Sciatic nerve (tissue), 2 donors: ENCODE measurements around the gene STAT4. TPM values are rescaled to one million over a fixed set of nuclear protein-coding genes. Genes with fewer than 3 reads are reported as not detected.

Source experiments
- ATAC-seq: fragments of 200-7000 bp; cut with Tn5 transposase; one replicate; pipeline ENCODE4 v1.9.1; 2020; ENCODE audit warnings: mild to moderate bottlenecking, moderate library complexity
- DNase-seq: peaks from one replicate; pipeline ENCODE4 v3.0.0-alpha.2; 2020; ENCODE audit warnings: low spot score
- intact Hi-C: fragments of 100-400 bp; cut with DNase I; formaldehyde crosslinking; loops from one replicate; pipeline ENCODE4 v1.14.2; 2022
- total RNA-seq: library from RNA; stranded (reverse); fragmentation: NEBNext Ultra II Directional; extraction: Animal tissue kit (Norgen Biotek cat#: 25700); gene quantifications from one replicate; pipeline ENCODE4 v1.2.1, GENCODE V29; 2021
- donor health status: DM: no; HTN: no; CAD: no.
- donor health status: DM: no; HTN: no; CAD: no.

STAT4 gene
- total RNA-seq, 1 donor from 2014 or later: 3.5 TPM

DNA sequence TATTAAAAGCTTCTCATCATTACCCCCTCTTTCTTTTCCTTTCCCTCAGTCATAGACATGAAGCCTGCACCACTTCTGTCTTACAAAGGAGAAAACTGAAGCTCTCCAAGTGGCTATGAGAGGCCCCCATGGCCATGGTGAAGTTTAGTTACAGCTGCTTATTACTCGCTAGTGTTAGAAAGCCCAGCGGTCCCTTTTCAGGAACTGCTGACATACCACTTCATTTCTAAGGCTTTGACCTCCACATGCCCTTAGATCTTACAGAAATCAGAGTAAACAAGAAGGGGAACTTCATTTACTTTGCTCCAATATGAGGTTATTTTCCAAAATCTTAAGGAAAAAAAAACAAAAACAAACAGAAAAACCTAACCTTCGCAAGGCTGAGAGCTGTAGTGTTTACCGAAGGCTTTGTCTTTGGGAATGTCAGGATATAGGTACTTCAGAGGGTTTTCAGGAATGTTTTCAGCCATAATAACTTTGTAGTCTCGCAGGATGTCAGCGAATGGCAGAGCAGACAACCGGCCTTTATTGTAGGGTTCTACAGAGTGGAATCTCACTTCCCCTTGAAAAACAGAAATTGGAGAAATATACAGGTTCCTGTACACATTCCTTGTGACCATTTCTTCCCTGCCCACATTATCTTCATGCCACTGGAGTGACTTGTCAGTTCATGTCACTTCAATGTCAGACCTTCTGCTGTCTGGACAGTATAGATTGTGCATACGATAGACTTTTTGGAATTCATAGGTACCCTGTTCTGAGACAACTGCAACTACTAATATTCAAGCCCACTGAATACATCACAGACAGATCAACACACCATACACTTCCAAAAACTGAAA lies 118.0 kb downstream of the STAT4 start:
- DNase-seq: no peak
- ATAC-seq: peak; percentile 55
- intact Hi-C loops: no loop called here

DNA sequence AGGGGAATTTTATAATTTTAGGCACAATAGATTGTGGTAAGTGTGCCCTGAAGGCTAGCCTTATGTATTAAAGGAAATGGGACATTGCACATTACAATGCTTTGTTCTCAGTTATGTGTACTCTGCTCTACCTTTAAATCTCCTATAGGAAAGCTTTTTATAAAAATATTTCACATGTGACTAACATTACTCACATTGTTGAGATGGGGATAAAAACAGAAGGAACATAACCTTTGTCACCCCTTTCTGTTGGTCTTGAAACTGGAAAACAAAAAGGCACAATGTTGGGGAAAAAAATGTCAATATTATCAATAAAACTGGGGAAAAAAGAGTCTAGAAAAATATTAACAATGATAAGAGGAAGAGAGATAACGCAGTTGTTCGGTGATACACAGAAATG lies 119.5 kb downstream of the STAT4 start:
- DNase-seq (no peak), ATAC-seq (no peak)
- intact Hi-C loops: no loop called here

DNA sequence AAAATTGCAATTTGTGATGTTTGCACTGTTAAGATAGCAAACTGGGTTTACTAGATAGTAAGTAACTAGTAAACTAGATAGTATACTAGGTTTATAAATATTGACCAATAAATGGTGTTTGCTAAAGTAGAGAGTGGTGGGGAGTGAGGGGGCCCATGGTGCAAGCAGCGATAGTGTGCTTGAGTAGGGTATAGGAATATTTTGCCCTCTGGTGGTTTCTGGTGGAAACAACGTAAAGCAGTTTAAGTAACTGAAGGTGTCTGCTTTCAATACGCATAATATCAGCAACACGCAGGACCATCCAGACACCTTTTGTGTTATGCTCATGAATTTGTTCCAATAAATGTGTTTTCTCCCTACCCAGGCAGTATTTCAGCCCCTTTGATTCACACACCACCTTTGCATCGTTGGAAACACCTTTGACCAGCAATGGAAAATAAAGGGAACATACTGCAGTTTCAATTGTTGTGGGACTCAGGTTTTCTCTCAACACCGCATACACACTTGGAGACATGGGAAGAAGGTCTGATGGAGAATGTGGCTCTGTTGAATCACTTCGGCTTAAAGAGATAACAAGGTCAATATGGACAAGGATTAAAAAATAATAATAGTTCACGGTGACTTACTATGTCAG lies 120.2 kb downstream of the STAT4 start:
- peak; percentile 47 for ATAC-seq
- intact Hi-C loops: no loop called here
- no peak for DNase-seq

DNA sequence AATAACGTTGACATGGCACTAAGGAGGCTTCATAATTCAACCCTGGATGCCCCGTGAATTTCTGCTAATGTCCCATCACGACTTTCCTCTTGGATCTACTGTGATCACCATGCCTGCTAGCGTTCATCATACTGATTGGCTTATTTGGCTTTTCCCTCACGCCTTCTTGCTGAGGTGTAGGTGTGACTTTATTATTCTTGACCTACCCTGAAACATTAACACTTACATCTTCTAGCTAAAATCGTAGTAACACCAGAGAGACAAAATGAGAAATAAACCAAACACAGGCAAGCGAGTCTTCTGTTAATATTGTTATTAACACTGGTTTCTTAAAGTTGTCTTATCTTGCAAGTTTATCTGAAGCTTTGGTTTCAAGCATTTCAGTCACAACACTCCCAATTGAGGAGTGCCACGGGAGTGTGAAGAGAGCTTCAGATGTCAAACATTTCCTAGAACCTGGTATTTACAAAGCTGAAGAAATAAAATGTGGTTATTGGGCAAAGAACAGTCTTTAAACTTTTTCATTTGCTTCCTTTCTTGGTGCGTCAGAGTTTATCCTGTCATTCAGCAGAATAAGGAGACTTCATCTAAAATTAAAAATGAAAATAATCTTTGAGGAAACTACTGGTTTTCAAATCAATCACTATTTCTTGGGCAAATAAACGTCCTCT lies 121.4 kb downstream of the STAT4 start:
- ATAC-seq (no peak), DNase-seq (no peak)
- intact Hi-C loops: no loop called here

DNA sequence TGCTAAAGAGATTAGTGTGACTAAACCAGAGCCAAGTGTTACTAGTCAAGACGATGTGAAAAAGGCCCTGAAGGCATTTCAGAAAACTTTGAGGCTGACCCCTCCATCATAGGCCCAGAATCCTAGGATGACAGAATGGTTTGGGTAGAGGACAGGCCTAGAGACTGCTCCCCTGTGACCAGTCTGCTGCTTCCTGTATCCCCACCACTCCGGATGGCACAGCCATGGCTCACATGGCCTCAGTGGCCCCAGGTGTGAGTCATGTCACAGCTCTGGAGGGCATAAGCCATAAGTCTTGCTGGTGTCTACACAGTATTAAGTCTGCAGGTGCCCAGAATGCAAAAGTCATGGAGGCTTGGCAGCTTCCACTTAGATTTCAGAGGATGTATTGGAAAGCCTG lies 124.4 kb downstream of the STAT4 start:
- intact Hi-C loops: no loop called here
- ATAC-seq: no peak
- no peak for DNase-seq

DNA sequence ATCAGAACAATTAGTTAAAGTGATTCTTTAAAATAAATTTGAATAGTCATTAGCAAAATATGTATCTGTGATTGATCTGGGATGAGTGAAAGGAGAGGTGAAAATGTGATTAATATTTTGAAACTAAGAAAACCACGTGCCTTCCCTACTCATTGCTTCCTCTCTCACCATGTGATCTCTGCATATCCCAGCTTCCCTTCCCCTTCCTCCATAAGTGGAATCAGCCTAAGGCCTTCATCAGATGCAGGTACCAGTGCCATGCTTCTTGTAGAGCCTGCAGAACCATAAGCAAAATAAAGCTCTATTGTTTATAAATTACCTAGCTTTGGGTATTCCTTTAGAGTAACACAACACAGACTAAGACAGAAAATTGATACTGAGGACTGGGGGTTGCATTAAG lies 125.7 kb downstream of the STAT4 start:
- intact Hi-C loops: no loop called here
- DNase-seq (no peak), ATAC-seq (no peak)

DNA sequence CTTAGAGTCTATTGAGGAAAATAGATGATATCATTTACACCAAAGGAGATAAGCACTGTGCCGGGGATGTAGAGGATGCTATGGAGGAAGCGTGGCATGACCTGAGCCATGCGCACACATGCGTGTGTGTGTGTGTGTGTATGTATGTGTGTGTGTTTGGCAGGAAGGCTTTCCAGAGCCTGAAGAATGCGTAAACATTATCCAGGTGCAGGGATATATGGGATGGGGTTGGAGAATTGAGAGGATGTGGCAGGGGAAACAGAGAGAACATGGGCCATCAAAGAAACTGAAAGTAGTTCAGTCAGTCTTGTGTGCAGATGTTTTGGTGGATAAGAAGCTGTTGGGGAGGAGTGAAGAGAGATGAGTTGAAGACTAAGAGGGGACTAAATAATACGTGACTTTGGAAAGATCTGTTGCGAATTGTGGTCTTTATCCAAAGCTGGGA lies 127.5 kb downstream of the STAT4 start:
- intact Hi-C loops: no loop called here
- DNase-seq: no peak
- ATAC-seq: no peak

DNA sequence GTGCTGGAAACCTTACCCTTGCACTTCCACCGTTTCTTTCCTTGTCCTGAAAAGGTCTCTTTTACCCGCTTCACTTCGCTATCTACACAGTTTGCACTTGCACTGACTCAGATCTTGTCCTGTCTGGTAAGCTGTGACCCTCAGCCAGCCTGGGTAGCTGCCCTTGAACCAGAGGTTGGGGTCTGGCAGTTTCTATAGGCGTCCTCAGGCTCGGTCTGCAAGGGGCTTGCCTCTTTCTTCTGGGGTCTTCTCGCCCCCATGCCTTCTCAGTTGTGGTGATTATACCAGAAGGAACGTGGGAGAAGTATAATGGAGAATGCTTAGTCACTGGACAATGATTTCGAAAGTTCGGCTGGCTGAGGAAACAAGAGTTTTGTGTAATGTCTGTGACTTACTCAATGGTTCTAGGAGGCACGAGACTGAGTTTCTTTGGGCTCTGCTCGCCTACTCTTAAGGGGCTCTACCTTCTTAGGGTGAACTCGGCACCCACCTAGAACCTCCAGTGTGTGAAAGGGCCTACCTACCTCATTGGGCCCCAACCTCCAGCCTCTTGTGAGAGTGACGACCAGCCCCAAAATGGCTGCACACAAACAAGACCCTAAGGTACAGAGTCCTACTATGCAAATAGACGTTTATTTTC lies 129.9 kb downstream of the STAT4 start:
- ATAC-seq (peak; percentile 46), DNase-seq (no peak)
- intact Hi-C loops: no loop called here

DNA sequence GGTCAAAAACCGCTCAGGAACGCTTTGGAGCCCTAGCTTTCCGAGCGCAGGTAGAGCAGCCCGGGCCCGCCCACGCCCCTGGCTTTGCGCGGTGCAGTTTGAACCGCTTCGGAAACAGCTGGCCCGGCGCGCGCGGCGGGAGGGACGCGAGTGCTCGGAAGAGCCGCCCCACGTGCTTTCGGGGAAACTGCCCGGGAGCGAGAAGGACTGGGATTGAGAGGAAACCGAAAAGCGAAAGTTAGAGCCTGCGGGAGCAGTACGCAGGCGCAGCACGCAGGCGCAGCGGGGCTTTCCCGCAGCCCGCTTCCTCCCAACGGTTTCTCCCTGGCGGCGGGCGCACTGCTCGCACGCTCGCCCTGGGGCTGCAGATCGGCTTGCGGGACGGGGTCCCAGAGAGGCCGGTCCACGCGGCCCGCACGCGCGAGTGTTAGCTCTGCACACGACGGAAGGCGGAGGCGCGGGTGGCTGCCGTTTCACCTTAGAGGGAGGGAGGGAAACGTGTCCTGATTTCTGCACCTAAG lies 130.5 kb downstream of the STAT4 start:
- intact Hi-C loops: no loop called here
- peak; percentile 95 for DNase-seq
- peak; percentile 99 for ATAC-seq

DNA sequence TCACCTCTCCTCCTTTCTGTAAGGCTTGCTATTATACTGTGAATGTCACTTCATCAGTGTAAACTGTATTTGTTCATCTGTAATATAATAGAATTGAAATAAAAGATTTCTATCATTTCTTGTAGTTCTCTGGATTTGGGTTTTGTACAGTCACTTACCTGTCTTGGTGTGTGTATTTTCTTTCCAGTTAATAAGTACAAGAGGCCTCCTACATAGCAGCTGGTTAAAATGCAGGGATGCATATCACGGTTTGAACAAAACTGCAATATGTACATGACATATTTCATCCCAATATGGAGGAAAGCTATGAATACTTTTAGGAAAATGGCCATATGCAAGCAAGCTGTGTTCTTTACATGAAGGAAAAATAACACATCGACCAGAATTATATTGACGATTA lies 131.4 kb downstream of the STAT4 start:
- no peak for DNase-seq
- intact Hi-C loops: no loop called here
- ATAC-seq: no peak

DNA sequence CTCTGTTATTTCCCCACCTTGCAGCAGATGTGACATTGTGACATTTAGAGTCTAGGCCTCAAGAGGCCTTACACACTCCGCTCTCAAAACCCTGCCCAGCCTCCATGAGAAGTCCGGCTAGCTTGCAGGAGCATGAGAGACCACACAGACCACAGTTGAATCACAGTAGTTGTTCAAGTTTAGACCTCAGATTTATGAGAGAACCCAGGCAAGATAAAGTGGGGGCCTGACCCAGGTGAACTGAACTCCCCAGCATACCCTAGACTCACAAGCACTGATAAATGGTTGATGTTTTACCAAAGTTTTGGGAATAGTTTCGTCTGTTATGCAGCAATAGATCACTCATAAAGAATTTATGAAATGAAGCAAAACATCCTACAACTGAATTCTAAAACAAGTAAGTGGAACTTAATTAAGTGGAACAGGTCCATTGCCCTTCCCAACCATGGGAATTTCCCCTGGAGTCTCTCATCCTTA lies 132.1 kb downstream of the STAT4 start:
- no peak for ATAC-seq
- no peak for DNase-seq
- intact Hi-C loops: no loop called here

DNA sequence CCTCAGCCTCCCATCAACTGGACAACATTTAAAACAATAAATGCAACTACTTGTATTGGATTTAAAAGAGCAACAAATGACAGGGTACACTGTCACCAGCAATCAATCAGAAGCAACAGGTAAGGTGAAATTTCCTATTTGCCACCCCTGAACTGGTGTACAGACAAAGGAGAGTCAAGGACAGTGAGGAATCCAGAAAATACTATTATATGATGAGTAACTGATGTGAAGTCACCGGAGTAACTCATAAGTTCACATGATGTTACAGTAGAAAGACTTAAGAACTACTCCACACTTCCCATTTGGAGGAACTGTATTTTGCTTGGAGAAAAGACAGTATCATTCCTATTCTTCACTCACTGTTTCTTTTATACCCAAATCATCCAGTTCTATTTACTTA lies 132.7 kb downstream of the STAT4 start:
- intact Hi-C loops: no loop called here
- ATAC-seq (no peak), DNase-seq (no peak)

DNA sequence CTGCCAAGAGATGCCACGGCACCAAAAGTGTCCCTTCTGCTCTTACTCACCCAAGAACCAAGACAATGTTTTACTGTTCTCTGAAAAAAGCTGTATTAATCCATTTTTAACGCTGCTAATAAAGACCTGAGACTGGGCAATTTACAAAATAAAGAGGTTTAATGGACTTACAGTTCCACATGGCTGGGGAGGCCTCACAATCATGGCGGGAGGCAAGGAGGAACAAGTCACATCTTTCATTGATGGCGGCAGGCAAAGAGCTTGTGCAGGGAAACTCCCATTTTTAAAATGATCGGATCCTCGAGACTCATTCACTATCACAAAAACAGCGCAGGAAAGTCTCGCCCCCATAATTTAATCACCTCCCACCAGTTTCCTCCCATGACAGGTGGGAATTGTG lies 135.0 kb downstream of the STAT4 start:
- no peak for DNase-seq
- ATAC-seq: no peak
- intact Hi-C loops: no loop called here

DNA sequence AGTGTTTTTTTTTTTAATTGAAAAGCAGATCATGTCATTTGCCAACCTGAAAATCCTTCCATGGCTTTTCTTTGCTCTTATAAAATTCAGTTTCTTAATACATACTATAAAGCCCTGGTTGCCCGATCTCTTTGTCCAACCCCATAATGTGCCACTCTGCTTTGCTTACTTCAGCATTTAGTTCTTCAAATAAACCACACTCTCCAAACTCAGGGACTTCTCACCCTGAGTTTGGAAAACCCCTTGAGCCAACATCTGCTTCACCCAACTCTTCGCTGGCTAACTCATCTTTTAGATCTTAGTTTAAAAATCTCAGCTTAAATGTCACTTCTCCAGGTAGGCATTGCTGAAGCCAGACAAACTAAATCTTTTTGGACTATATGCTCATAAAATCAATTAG lies 135.6 kb downstream of the STAT4 start:
- intact Hi-C loops: no loop called here
- ATAC-seq (no peak), DNase-seq (no peak)

DNA sequence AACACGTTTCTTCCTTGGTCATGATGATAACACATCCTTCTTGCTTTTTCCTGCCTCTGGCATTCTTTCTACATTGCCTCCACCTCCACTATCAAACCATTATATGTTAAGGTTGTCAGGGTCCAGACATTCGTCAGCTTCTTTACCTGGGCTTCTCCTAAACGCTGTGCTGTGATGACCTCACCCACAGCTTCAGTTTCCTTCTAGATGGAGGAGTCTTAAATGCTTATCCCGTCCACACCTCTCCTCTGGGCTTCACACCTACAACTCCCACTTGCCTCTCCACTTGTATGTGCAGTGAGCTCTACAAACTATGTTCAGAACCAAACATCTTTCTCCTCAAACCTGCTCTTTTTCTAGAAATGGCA lies 136.2 kb downstream of the STAT4 start:
- ATAC-seq (no peak), DNase-seq (no peak)
- intact Hi-C loops: no loop called here

DNA sequence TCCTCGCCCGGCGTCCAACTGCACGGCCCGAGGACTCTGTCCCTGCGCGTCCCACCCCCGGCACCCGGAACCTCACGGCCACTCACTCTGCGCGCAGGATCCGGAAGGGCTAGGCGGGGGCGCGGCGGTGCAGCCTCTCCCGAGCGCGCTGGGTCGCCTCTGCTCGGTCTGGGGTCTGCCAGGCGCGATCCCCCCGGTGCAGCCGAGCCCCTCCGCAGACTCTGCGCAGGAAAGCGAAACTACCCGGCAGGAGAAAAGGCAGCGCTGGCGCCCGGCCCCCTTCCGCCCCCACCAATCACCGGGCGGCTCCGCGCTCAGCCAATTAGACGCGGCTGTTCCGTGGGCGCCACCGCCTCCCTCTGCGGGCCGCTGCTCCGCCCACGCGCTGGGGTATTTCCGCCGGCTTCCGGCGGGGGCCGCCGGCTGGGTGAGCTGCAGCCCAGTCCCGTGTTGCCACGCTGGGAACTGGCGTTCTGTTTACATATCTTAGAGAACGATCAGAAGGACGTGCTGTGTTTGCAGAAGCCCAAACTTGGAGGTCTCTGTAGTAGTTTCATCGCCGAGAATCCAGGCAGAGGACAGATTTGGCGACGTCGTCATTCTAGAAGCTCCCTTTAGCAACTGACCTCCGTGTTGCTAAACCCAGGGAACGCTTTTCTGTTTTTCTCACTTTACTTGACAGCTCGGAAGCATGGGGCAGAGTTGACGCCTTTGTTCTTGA lies 136.7 kb downstream of the STAT4 start, which contains the start of gene STAT1:
TSS of gene STAT1 (minus strand) at position 240 of the 721 bp plus-strand sequence. CDS start 4,168 bp downstream, outside the sequence.
- intact Hi-C loops: no loop called here
- peak; percentile 98 for ATAC-seq
- peak; percentile 97 for DNase-seq

DNA sequence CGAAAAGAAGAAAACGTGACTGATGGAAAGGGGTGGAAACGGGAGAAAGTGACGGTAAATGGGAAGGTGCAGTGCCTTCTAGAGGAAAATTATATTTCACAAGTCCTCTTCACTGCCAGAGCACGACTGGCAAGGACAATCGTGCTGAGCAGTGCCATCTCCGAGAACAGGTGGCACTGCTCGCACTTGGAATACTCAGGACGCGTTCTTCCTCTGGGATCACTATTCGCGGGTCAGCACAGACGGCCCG lies 137.2 kb downstream of the STAT4 start:
- ATAC-seq: no peak
- DNase-seq: no peak
- intact Hi-C loops: no loop called here

DNA sequence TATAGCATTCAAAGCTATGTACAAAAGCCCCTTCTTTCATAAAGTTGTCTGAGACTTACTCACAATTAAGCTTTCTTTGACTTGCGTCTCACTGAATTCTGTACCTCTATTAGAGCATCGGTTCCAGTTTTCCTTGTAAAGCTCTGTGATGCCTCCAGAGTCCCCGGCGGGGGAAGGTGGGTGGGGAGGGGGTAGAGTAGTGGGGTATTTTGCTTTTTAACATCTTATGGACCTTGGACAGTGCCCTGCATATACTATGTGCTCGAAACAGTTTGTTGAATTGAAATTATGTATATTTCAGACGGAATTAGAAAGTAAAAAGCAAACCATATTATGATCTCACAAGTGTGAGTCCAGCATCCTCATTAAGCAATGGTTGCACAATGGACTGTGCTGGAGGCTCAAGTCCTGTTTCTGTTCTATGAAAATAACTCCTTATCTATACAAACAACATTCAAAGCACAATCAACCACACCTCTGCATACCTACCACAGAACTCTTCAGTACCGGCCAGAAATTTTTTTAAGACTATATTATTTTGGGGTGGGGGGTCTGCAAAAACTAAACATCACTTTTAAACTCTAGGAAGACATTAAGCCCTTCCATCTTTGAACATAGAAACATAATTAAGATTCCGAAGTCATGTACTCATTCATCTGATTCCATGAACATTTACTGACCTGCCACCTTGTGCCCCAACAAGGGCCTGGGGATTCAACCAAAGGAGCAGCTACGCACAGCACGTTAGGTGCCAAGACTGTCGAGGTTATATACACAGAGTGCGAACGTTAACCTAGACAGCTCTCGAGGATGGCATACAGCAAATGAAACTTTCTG lies 137.7 kb downstream of the STAT4 start:
- intact Hi-C loops: no loop called here
- DNase-seq: no peak
- ATAC-seq: peak; percentile 4
